Muscle of leg (tissue), 11 donors: ENCODE measurements around the gene ZFYVE28. TPM values are rescaled to one million over a fixed set of nuclear protein-coding genes. Genes with fewer than 3 reads are reported as not detected.
"Not testable (repeated sequence)": the region's sequence is repeated elsewhere in the genome, so short reads cannot be mapped to it uniquely, and the experiment has no call there.

Source experiments
- DNase-seq: peaks from one replicate; pipeline ENCODE4 v3.0.0; 2013
- H3K27ac ChIP-seq: one replicate; pipeline ENCODE4 v1.5.1; 2013; ENCODE audit warnings: mild to moderate bottlenecking, low read length, control low read depth
- H3K27me3 ChIP-seq: one replicate; pipeline ENCODE4 v1.6.1; 2013; ENCODE audit warnings: low read length; ENCODE audit not compliant: control insufficient read depth, insufficient read depth
- H3K36me3 ChIP-seq: one replicate; pipeline ENCODE4 v1.6.1; 2013; ENCODE audit warnings: low read length; ENCODE audit not compliant: control insufficient read depth, insufficient read depth
- H3K4me1 ChIP-seq: one replicate; pipeline ENCODE4 v1.6.1; 2013; ENCODE audit warnings: low read length; ENCODE audit not compliant: control insufficient read depth, insufficient read depth
- H3K4me3 ChIP-seq: one replicate; pipeline ENCODE4 v1.5.1; 2013; ENCODE audit warnings: low read length, control low read depth
- H3K9me3 ChIP-seq: replicated peaks from 2 replicates; pipeline ENCODE4 v1.6.1; 2013; ENCODE audit warnings: low read depth, low read length; ENCODE audit not compliant: control insufficient read depth
- WGBS: methylation state at CpG from one replicate; pipeline ENCODE4 v1.1.5; 2013; ENCODE audit warnings: missing lambda C conversion rate; ENCODE audit not compliant: insufficient coverage; 5-methylcytosine and 5-hydroxymethylcytosine counted together
- polyA plus RNA-seq, 8 donors: library from polyadenylated mRNA; unstranded; fragments of 120-200 nt; gene quantifications; one replicate each; pipeline versions ENCODE4 v1.2.1 to v1.2.3, GENCODE V29; 2013; ENCODE audit warnings: inconsistent platforms in 1 of 8, low replicate concordance in 1 of 8; ENCODE audit not compliant: insufficient read length in 8 of 8, insufficient read depth in 1 of 8
- total RNA-seq: library from RNA; stranded (reverse); fragments of 120-200 nt; gene quantifications from one replicate; pipeline ENCODE4 v1.2.4, GENCODE V29; 2013

Gene ZFYVE28
- total and polyA plus RNA-seq, 9 donors, result 0.94 to 3.1 (median 1.6) TPM

DNA sequence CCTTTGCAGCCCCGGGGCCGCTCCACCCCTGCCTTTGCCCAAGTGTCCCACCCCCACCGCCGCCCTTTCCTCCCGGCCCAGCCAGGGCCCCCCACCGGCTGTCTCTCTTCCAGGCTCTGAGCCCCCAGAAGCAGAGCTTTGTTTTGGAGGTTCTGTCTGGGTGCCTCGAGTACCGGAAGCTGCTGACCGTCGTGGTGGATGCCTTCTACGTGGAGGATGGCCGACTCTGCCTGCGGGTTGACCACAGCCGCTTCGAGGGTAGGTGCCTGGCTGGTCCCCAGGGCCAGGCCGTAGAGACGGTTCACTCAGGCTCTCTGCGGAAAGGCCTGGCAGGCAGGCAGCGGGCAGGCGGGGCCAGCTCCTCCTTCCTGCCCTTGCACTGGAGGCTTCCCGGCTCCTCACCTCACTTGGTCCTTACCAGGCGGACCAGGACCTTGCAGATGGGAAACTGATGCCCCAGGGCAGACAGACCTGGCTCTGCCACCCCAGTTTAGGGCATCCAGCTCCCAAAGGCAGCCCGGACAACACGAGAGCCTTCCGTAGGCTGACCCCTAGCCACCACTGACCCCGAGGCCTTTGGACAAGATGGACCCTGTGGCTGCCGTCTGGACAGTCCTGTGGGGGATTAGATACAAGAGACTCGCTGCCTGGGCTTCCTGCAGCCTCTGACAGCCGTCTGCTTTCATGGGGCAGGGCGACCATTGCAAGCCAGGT lies 18.5 kb upstream of the ZFYVE28 start:
- Histone ChIP-seq H3K4me1 (peaks cover 18% of the 10 kb centered on the region), H3K36me3 (no peaks in the 10 kb centered on the region), H3K9me3 (no peaks in the 10 kb centered on the region), H3K27ac (no peak overlapping the region), H3K27me3 (no peaks in the 10 kb centered on the region), H3K4me3 (no peak overlapping the region)
- no peak for DNase-seq
- 68% methylated on average over 22 of the region's 30 CpGs for WGBS

DNA sequence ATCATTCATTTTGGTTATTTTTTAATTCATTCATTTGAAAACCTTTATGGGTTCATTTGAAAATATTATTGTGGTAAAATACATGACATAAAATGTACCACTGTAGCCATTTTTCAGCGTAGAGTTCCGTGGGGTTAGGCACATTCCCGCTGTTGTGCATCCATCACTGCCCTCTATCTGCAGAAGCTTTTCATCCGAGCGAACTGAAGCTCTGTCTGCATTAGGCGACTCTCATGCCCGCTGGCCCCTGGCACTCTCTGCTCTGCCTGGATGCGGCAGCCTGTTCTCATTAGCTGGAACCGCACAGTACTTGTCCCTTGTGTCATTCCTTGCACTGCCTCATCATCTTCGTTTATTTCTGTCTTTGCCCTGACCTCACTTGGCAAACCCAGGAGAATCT lies 17.9 kb upstream of the ZFYVE28 start:
- H3K4me3 ChIP-seq, result no peak overlapping the region
- no peaks in the 10 kb centered on the region for H3K36me3 ChIP-seq
- DNase-seq, result no peak
- 33% methylated on average over 8 of the region's 10 CpGs for WGBS
- no peaks in the 10 kb centered on the region for H3K9me3 ChIP-seq
- H3K27ac ChIP-seq, result no peak overlapping the region
- H3K4me1 ChIP-seq, result peaks cover 16% of the 10 kb centered on the region
- H3K27me3 ChIP-seq, result no peaks in the 10 kb centered on the region

DNA sequence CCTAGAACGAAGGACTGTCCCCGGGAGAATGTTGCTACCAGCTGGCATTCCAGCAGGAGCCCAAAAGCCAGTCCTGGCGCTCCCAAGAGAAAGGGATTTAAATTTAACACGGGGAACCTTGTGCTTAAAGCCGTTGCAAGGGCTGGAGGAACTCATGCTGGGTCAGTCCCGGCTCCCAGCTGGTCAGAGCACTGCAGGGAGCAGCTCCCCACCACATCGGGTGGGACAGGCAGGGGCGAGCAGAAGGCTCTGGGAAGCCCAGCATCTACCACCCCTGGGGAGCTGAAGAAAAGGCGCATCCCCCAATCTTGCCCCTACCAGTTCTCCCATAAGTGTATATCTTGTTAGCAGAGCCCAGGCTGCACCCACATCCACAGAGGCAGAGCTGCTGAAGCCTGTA lies 16.0 kb upstream of the ZFYVE28 start:
- no peaks in the 10 kb centered on the region for H3K9me3 ChIP-seq
- no peaks in the 10 kb centered on the region for H3K36me3 ChIP-seq
- H3K27me3 ChIP-seq, result no peaks in the 10 kb centered on the region
- no peak overlapping the region for H3K27ac ChIP-seq
- no peak for DNase-seq
- peaks cover 16% of the 10 kb centered on the region for H3K4me1 ChIP-seq
- 37% methylated on average over 6 of the region's 9 CpGs for WGBS
- no peak overlapping the region for H3K4me3 ChIP-seq

DNA sequence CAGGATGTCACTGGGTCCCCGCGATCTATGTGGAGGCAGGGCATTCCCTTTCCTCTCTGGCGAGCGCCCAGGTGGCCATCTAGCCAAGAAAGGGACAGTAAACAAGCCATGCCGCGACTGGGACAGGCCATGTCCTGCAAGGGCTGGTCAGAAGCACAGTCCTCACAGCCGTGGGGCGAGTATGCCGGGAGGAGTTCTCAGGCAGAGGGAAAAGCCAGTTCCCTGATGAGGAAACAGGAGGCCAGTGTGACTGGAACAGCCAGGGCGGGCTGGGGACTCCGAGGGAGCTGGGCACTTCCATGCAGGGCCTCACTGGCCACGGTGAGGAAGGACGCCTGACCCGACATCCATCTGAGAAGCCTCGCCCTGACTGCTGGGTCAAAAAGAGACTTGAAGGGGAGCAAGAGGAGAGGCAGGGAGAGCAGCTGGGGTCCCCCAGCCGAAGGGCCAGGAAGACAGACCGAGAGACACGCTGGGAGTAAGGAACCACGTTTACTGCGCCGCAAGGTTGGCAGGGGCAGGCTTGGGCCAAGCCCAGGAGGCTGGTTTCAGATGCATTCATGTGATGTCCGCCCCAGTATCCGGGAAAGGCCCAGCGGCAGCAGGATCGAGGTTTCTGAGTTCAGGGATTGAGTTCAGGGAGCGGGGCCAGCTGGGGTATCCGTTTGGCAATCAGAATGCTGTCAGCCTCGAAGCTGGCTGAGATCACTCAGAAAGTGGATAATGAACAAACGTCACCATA lies 15.3 kb upstream of the ZFYVE28 start:
- H3K4me1 ChIP-seq, result peaks cover 16% of the 10 kb centered on the region
- no peak overlapping the region for H3K27ac ChIP-seq
- WGBS, result 68% methylated on average over 29 of the region's 29 CpGs
- peaks cover under 1% of the 10 kb centered on the region for H3K27me3 ChIP-seq
- no peak overlapping the region for H3K4me3 ChIP-seq
- no peaks in the 10 kb centered on the region for H3K36me3 ChIP-seq
- no peak for DNase-seq
- no peaks in the 10 kb centered on the region for H3K9me3 ChIP-seq

DNA sequence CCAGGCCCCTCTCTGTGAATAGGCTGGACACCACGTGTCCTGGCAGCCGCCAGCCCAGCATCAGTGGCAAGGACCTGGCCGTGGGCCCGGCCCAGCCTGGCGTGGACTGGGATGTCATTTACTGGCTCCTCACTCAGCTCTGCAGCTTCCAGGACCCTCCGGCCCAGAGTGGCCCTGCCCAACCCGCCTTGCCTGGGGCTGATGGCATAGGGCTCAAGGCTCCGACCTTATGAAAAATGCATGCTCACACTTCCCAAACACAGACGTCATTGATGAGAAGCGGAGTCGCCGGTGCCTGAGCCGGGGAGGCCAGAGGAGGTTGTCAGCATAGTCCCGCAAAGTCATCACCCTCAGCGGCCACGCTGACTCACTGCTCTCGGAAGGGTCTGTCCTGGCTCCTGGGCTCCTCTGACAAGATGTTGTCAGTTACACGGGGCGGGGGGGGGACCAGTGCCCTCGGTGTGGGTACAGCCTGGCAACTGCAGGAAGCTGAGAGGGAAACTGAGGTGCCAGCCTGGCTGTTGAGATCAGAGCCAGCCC lies 14.6 kb upstream of the ZFYVE28 start:
- Histone ChIP-seq H3K27me3 (peaks cover 2% of the 10 kb centered on the region), H3K27ac (no peak overlapping the region), H3K36me3 (no peaks in the 10 kb centered on the region), H3K9me3 (no peaks in the 10 kb centered on the region), H3K4me3 (no peak overlapping the region), H3K4me1 (peaks cover 16% of the 10 kb centered on the region)
- 70% methylated on average over 16 of the region's 20 CpGs for WGBS
- DNase-seq, result no peak

DNA sequence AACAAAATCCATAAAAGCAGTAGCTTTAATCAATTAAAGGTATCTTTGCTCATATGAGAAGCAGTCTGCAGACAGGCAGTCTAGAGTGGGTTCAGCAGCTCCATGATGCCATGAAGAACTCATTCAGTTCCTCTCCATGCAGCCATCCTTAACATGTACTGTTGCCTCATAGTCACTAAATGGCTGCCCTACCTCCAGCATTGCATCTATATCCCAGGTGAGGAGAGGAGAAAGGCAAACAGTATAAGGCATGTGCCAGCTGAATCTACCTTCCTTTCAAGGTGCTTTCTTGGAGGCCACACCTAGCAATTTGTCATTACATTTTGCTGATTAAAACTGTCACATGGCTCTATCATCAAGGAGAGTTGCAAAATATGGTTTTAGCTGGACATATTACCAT lies 13.6 kb upstream of the ZFYVE28 start:
- Histone ChIP-seq H3K4me1 (peaks cover 18% of the 10 kb centered on the region), H3K9me3 (no peaks in the 10 kb centered on the region), H3K27ac (no peak overlapping the region), H3K27me3 (peaks cover 2% of the 10 kb centered on the region), H3K36me3 (no peaks in the 10 kb centered on the region), H3K4me3 (no peak overlapping the region)
- DNase-seq, result no peak

DNA sequence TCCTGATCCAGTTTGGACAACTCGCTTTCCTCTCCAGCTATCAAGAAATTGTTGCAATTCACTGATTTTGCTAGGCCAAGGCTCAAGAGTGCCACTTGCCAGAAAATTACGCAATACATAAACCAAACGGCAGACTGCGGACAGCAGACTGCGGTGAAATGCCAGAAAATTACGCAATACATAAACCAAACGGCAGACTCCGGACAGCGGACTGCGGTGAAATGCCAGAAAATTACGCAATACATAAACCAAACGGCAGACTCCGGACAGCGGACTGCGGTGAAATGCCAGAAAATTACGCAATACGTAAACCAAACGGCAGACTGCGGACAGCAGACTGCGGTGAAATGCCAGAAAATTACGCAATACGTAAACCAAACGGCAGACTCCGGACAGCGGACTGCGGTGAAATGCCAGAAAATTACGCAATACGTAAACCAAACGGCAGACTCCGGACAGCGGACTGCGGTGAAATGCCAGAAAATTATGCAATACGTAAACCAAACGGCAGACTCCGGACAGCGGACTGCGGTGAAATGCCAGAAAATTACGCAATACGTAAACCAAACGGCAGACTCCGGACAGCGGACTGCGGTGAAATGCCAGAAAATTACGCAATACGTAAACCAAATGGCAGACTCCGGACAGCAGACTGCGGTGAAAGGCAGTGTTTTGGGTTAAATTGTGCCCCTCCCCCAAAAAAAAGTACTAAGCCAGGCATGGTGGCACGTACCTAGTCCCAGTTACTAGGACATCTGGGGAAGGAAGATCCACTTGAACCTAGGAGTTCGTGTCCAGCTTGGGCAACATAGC lies 11.7 kb upstream of the ZFYVE28 start:
- H3K4me3 ChIP-seq, DNase-seq, H3K27me3 ChIP-seq, H3K9me3 ChIP-seq, H3K36me3 ChIP-seq, H3K27ac ChIP-seq: not testable (repeated sequence)
- peaks cover 18% of the 10 kb centered on the region for H3K4me1 ChIP-seq
- WGBS, result 89% methylated on average over 1 of the region's 49 CpGs

DNA sequence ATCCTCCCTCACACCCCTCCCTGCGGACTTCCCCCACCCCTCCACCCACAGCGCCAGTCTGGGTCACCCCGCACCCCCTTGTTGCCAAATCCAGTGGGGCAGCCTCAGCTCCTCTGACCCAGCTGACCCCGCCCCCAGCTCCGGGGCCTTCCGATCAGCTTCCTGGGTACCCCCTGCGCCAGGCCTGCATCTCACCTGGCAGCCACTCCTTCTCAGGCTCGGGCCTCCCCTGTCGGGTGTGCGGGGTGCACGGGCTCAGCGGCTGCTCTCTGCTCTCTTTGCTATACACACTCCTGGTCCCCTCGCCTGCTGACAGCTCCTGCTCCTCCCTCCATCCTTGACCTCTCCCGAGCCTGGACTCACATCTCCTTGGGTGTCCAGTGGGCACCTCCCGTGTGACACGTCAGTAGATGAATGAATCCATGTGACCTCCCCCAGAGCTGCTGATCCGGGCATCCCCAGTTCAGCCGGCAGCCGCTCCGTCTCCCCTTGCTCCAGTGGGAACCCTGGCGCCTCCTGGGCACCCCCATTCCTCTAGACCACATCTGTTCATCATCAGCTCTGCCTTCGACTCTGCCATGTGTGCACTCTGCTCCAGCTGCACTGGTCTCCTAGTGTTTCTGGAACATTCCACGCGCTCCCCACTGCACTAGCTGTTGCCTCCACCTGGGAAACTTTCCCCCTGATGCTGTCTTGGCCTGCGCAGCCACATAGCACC lies 10.2 kb upstream of the ZFYVE28 start:
- no peak overlapping the region for H3K4me3 ChIP-seq
- no peak for DNase-seq
- H3K27ac ChIP-seq, result no peak overlapping the region
- no peaks in the 10 kb centered on the region for H3K9me3 ChIP-seq
- WGBS, result 54% methylated on average over 22 of the region's 25 CpGs
- peaks cover 2% of the 10 kb centered on the region for H3K27me3 ChIP-seq
- no peaks in the 10 kb centered on the region for H3K36me3 ChIP-seq
- peaks cover 7% of the 10 kb centered on the region for H3K4me1 ChIP-seq

DNA sequence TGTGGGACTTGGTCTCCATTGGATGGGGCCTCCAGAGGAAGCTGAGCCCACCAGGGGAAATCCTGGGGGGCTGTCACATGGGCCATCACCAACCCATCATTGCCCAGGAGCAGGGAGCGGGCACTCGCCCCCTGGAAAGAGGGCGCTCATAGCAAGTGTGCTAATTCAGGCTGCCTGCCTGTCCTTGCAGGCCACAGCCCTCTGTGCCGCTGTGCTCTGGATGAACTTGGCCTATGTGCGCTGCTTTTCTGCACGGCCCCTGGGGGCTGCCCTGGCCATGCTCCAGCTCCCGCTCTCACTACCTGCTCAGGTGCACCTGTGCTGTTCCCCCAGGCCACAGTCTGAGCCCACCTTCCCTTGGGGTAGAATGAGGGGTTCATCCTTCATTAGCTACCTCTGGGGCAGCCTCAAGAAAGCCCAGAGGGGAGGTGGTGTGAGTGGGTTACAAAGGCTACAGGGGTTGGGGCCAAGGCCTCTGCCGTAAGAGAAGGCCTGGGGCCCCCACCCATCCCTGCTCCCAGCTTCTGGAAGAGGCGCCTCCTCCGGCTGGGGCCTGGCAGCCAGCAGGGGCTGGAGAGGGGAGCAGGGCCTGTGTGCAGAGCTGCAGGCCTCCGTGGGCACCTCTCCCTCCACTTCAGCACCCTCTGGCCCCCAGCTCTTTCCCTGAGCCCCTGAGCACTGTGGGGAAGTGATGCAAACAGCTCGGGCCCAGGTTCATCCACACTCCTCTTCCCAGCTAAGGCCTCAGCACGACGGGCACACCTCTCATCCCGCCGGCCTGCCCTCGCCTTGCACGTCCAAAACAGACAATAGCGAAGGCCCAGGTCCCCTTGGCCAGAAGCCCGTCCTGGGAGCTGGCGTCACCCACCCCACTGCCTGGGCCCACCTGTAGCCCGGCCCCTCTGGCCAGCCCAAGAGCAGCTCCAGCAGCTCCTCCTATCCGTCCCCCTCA lies 9.2 kb upstream of the ZFYVE28 start:
- Histone ChIP-seq H3K9me3 (no peaks in the 10 kb centered on the region), H3K27me3 (peaks cover 8% of the 10 kb centered on the region), H3K4me3 (no peak overlapping the region), H3K36me3 (no peaks in the 10 kb centered on the region), H3K4me1 (peaks cover 2% of the 10 kb centered on the region), H3K27ac (no peak overlapping the region)
- 79% methylated on average over 18 of the region's 23 CpGs for WGBS
- no peak for DNase-seq
